Measurements from ENCODE around the gene IL4R.

The IL4R gene

DNA sequence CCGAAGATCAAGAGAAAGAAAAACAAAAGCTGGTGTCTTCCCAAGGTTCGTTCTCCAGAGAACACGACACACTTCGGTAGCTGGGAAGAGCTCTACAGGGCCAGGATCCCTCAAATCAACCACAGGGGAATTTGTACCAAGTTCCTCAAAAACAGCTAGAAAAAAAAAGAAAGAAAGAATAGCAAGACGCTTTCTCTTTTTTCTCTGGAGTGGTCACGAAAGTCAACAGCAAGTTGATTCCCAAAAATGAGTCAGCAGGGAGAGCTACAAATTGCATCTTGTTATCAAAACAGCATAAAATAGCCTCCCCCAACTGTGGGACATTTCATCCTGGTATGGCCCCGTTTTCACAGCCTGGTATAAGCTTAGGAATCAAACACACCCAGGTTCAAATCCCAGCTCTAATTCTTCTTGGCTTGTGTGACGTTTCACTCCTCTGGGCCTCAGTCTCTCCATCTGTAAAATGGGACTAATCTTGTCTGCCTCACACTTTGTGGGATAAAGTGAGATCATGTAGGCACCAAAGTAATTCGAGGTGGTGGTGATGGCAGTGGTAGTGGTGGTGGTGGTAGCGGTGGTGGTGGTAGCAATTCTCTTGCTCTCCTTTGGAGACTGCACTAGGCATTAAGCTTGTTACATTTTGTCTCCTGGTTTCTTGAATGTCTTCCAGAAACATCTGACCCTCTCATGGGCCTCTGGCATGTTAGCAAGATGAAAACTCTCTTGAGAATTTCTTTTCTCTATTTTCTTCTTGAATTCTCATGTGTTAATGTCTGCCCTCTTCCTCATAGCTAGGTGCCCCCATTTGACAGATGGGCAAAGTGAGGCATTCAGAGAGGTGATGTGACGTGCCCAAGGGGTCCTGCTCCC lies 87.2 kb downstream of the IL4R start:
- Histone ChIP-seq H3K9ac (ENCODE audit: low read depth in 1 of 2, low read length in 2 of 2) (peak overlapping the region in 1 of 2 donors; percentile 19), H3K4me1 (ENCODE audit: control insufficient read depth in 2 of 2, insufficient read depth in 2 of 2, low read length in 2 of 2) (peaks cover 4 to 5% of the 10 kb centered on the region in 2 donors), H3K27ac (ENCODE audit: low read depth in 2 of 2, low read length in 2 of 2) (no peak overlapping the region), H3K4me3 (ENCODE audit: low read length in 2 of 2) (no peak overlapping the region), H3K9me3 (ENCODE audit: control insufficient read depth in 2 of 2, low read length in 2 of 2) (no peaks in the 10 kb centered on the region), H3K27me3 (ENCODE audit: control insufficient read depth in 2 of 2, insufficient read depth in 2 of 2, low read length in 2 of 2) (peaks cover 0 to 4% of the 10 kb centered on the region in 2 donors), H3K36me3 (ENCODE audit: control insufficient read depth in 2 of 2, insufficient read depth in 2 of 2, low read length in 2 of 2) (no peaks in the 10 kb centered on the region)

GRCh38 chr16:27401768-27402568 lies 88.2 kb downstream of the IL4R start, which contains the start of gene IL21R:
IL21R (plus strand) TSS chr16:27402174; CDS start chr16:27430072, 27,898 bp downstream.
- Histone ChIP-seq H3K4me1 (ENCODE audit: control insufficient read depth in 2 of 2, insufficient read depth in 2 of 2, low read length in 2 of 2) (peaks cover 4 to 5% of the 10 kb centered on the region in 2 donors), H3K27me3 (ENCODE audit: control insufficient read depth in 2 of 2, insufficient read depth in 2 of 2, low read length in 2 of 2) (peaks cover 0 to 4% of the 10 kb centered on the region in 2 donors), H3K4me3 (ENCODE audit: low read length in 2 of 2) (peak within 1 kb of the TSS; percentile 38 to 72), H3K9me3 (ENCODE audit: control insufficient read depth in 2 of 2, low read length in 2 of 2) (no peaks in the 10 kb centered on the region), H3K36me3 (ENCODE audit: control insufficient read depth in 2 of 2, insufficient read depth in 2 of 2, low read length in 2 of 2) (no peaks in the 10 kb centered on the region), H3K27ac (ENCODE audit: low read depth in 2 of 2, low read length in 2 of 2) (peak within 1 kb of the TSS in 1 of 2 donors; percentile 65), H3K9ac (ENCODE audit: low read depth in 1 of 2, low read length in 2 of 2) (peak within 1 kb of the TSS in 1 of 2 donors; percentile 60)

- peak overlapping the region; percentile 38 to 72 for H3K4me3 ChIP-seq (ENCODE audit: low read length in 2 of 2)
- H3K27me3 ChIP-seq (ENCODE audit: control insufficient read depth in 2 of 2, insufficient read depth in 2 of 2, low read length in 2 of 2) = peaks cover 0 to 4% of the 10 kb centered on the region in 2 donors
- H3K36me3 ChIP-seq (ENCODE audit: control insufficient read depth in 2 of 2, insufficient read depth in 2 of 2, low read length in 2 of 2) = no peaks in the 10 kb centered on the region
- H3K4me1 ChIP-seq (ENCODE audit: control insufficient read depth in 2 of 2, insufficient read depth in 2 of 2, low read length in 2 of 2) = peaks cover 4 to 5% of the 10 kb centered on the region in 2 donors
- peak overlapping the region in 1 of 2 donors; percentile 65 for H3K27ac ChIP-seq (ENCODE audit: low read depth in 2 of 2, low read length in 2 of 2)
- no peaks in the 10 kb centered on the region for H3K9me3 ChIP-seq (ENCODE audit: control insufficient read depth in 2 of 2, low read length in 2 of 2)
- H3K9ac ChIP-seq (ENCODE audit: low read depth in 1 of 2, low read length in 2 of 2) = peak overlapping the region in 1 of 2 donors; percentile 60
Measured at GRCh38 chr16:27402569-27402963, 88.8 kb downstream of the IL4R start.

GRCh38 chr16:27402964-27403600 lies 89.3 kb downstream of the IL4R start:
- Histone ChIP-seq H3K27me3 (ENCODE audit: control insufficient read depth in 2 of 2, insufficient read depth in 2 of 2, low read length in 2 of 2) (peaks cover 0 to 4% of the 10 kb centered on the region in 2 donors), H3K4me1 (ENCODE audit: control insufficient read depth in 2 of 2, insufficient read depth in 2 of 2, low read length in 2 of 2) (peaks cover 4 to 5% of the 10 kb centered on the region in 2 donors), H3K9ac (ENCODE audit: low read depth in 1 of 2, low read length in 2 of 2) (no peak overlapping the region), H3K27ac (ENCODE audit: low read depth in 2 of 2, low read length in 2 of 2) (peak overlapping the region in 1 of 2 donors; percentile 65), H3K36me3 (ENCODE audit: control insufficient read depth in 2 of 2, insufficient read depth in 2 of 2, low read length in 2 of 2) (no peaks in the 10 kb centered on the region), H3K4me3 (ENCODE audit: low read length in 2 of 2) (peak overlapping the region in 1 of 2 donors; percentile 72), H3K9me3 (ENCODE audit: control insufficient read depth in 2 of 2, low read length in 2 of 2) (no peaks in the 10 kb centered on the region)

DNA sequence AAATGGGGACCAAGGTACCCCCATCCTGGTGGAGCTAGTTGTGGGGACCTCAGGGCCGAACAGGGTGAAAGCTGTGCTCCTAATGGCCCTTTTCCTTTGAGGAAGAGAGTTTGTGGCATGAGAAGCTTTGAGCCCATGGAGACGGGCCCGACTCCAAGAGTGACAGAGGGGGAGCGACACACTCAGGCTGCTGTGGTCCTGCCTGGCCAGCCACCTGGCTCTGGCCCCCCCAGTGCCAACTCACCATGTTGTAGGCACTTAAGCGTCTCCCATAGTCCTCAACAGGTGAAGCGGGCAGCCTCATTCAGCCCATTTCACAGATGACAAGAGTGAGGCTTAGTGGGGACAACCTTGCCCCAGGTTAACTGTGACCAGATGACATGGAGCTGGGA lies 89.8 kb downstream of the IL4R start:
- H3K4me3 ChIP-seq (ENCODE audit: low read length in 2 of 2) = peak overlapping the region in 1 of 2 donors; percentile 72
- H3K4me1 ChIP-seq (ENCODE audit: control insufficient read depth in 2 of 2, insufficient read depth in 2 of 2, low read length in 2 of 2) = peaks cover 4 to 5% of the 10 kb centered on the region in 2 donors
- H3K9ac ChIP-seq (ENCODE audit: low read depth in 1 of 2, low read length in 2 of 2) = no peak overlapping the region
- peaks cover 0 to 4% of the 10 kb centered on the region in 2 donors for H3K27me3 ChIP-seq (ENCODE audit: control insufficient read depth in 2 of 2, insufficient read depth in 2 of 2, low read length in 2 of 2)
- H3K36me3 ChIP-seq (ENCODE audit: control insufficient read depth in 2 of 2, insufficient read depth in 2 of 2, low read length in 2 of 2) = no peaks in the 10 kb centered on the region
- H3K9me3 ChIP-seq (ENCODE audit: control insufficient read depth in 2 of 2, low read length in 2 of 2) = no peaks in the 10 kb centered on the region
- H3K27ac ChIP-seq (ENCODE audit: low read depth in 2 of 2, low read length in 2 of 2) = peak overlapping the region in 1 of 2 donors; percentile 23

GRCh38 chr16:27404163-27404823 lies 90.5 kb downstream of the IL4R start:
- Histone ChIP-seq H3K27ac (ENCODE audit: low read depth in 2 of 2, low read length in 2 of 2) (no peak overlapping the region), H3K4me1 (ENCODE audit: control insufficient read depth in 2 of 2, insufficient read depth in 2 of 2, low read length in 2 of 2) (peaks cover 4 to 5% of the 10 kb centered on the region in 2 donors), H3K27me3 (ENCODE audit: control insufficient read depth in 2 of 2, insufficient read depth in 2 of 2, low read length in 2 of 2) (peaks cover 0 to 4% of the 10 kb centered on the region in 2 donors), H3K9ac (ENCODE audit: low read depth in 1 of 2, low read length in 2 of 2) (no peak overlapping the region), H3K36me3 (ENCODE audit: control insufficient read depth in 2 of 2, insufficient read depth in 2 of 2, low read length in 2 of 2) (no peaks in the 10 kb centered on the region), H3K4me3 (ENCODE audit: low read length in 2 of 2) (peak overlapping the region in 1 of 2 donors; percentile 72), H3K9me3 (ENCODE audit: control insufficient read depth in 2 of 2, low read length in 2 of 2) (no peaks in the 10 kb centered on the region)

DNA sequence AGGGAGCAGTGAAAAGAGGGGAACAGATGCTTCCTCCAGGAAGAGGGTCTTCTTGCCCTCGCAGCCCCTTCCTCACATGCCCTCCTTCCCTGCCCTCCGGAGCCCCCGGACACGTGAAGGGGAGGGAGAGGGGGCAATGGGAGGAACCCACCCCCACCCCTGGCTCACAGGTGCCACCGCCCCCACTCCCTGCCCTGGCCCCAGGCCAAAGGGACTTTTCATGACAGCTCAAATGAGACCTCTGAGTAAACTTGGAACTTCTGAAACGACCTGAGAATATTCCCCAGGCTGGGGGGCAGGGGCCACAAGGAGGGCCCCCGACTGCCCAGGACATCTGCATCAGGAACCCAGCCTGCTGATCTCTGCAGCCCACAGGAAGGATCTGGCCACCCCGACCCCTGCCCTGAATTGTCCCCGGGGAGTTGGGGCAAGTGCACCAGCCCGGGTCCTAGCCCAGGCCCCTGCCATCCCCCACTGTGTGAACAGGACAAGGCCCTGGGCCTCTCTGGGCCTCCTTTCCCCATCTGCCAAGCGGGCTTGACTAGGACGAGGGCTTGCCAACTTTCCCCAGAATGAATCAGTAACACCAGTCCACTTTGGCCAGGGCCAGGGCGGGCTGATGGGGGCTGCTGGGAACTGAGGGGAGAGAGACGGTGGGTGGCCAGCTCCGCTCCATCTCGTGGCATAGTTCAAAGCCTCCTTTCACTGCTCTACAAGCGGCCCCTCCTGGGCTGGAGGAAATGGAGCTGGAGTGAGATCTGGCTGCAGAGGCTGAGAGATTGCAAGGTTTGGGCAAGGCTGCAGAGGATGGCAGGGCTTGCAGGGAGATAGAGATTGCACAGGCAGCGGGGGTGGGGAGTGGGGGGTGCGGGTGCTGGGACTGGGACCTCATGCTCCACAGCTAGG lies 92.0 kb downstream of the IL4R start:
- no peak overlapping the region for H3K27ac ChIP-seq (ENCODE audit: low read depth in 2 of 2, low read length in 2 of 2)
- no peaks in the 10 kb centered on the region for H3K36me3 ChIP-seq (ENCODE audit: control insufficient read depth in 2 of 2, insufficient read depth in 2 of 2, low read length in 2 of 2)
- no peak overlapping the region for H3K9ac ChIP-seq (ENCODE audit: low read depth in 1 of 2, low read length in 2 of 2)
- H3K4me1 ChIP-seq (ENCODE audit: control insufficient read depth in 2 of 2, insufficient read depth in 2 of 2, low read length in 2 of 2) = peaks cover 4 to 5% of the 10 kb centered on the region in 2 donors
- no peak overlapping the region for H3K4me3 ChIP-seq (ENCODE audit: low read length in 2 of 2)
- no peaks in the 10 kb centered on the region for H3K9me3 ChIP-seq (ENCODE audit: control insufficient read depth in 2 of 2, low read length in 2 of 2)
- H3K27me3 ChIP-seq (ENCODE audit: control insufficient read depth in 2 of 2, insufficient read depth in 2 of 2, low read length in 2 of 2) = peaks cover 0 to 4% of the 10 kb centered on the region in 2 donors

GRCh38 chr16:27406511-27407128 lies 92.8 kb downstream of the IL4R start:
- Histone ChIP-seq H3K36me3 (ENCODE audit: control insufficient read depth in 2 of 2, insufficient read depth in 2 of 2, low read length in 2 of 2) (no peaks in the 10 kb centered on the region), H3K9me3 (ENCODE audit: control insufficient read depth in 2 of 2, low read length in 2 of 2) (no peaks in the 10 kb centered on the region), H3K4me1 (ENCODE audit: control insufficient read depth in 2 of 2, insufficient read depth in 2 of 2, low read length in 2 of 2) (peaks cover 2 to 5% of the 10 kb centered on the region in 2 donors), H3K27me3 (ENCODE audit: control insufficient read depth in 2 of 2, insufficient read depth in 2 of 2, low read length in 2 of 2) (peaks cover 0 to 4% of the 10 kb centered on the region in 2 donors), H3K9ac (ENCODE audit: low read depth in 1 of 2, low read length in 2 of 2) (no peak overlapping the region), H3K4me3 (ENCODE audit: low read length in 2 of 2) (no peak overlapping the region), H3K27ac (ENCODE audit: low read depth in 2 of 2, low read length in 2 of 2) (no peak overlapping the region)

Data from mucosa of rectum (tissue), 2 donors.